GM12865 (cell line): ENCODE data around the gene EEFSEC.

ENCODE experiments used
- DNase-seq: peaks from one replicate; pipeline ENCODE4 v3.0.0; 2010; ENCODE audit warnings: low read depth
- H3K4me3 ChIP-seq: 2 replicates; pipeline ENCODE4 v1.5.1; 2011; ENCODE audit warnings: mild to moderate bottlenecking, low read depth, low read length, control low read depth
- TF ChIP-seq, protein P1 (sequence below): IDR thresholded peaks from 2 replicates; pipeline ENCODE4 v1.5.1; 2011; ENCODE audit warnings: low read length, control low read depth, low read depth, inconsistent platforms; ENCODE audit not compliant: insufficient read depth; ENCODE audit errors: missing control alignments

EEFSEC gene

DNA sequence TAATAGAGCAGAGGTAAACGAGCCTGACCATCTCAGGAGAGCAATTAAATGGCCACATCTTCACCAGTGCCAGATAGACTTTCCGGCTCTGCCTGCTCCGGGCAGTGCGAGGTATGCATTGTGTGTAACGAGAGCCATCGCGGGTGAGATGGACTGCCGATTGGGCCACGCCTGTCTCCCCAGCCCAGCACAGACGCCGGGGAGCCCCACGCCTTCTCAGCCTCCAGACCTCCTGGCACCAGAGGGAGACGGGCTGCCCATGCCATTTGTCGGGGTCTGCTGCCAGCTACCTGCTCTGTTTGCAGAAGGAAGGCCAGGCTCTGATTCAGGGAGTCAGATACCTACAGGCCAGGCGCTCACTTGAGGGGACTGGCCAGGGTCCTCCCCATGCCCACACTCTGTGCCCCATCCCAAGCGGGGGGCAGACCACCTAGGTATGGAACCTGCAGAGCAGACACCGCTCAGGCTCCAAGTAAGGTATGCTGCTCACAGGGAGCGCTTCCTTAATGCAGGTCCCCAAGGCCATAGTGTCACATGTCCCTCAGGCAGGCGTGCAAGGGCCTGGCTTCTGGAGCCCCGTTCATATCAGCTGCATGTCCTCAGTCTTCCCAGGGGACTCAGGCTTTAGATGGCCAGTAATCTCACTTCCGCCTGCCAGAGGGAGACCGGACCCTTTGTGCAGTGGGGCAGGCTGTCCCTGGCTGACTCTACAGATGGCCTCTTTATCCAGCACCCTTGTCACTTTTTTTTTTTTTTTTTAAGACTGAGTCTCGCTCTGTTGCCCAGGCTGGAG, 251.2 kb downstream of the EEFSEC start:
- DNase-seq, result no peak
- TF ChIP-seq, protein P1, sequence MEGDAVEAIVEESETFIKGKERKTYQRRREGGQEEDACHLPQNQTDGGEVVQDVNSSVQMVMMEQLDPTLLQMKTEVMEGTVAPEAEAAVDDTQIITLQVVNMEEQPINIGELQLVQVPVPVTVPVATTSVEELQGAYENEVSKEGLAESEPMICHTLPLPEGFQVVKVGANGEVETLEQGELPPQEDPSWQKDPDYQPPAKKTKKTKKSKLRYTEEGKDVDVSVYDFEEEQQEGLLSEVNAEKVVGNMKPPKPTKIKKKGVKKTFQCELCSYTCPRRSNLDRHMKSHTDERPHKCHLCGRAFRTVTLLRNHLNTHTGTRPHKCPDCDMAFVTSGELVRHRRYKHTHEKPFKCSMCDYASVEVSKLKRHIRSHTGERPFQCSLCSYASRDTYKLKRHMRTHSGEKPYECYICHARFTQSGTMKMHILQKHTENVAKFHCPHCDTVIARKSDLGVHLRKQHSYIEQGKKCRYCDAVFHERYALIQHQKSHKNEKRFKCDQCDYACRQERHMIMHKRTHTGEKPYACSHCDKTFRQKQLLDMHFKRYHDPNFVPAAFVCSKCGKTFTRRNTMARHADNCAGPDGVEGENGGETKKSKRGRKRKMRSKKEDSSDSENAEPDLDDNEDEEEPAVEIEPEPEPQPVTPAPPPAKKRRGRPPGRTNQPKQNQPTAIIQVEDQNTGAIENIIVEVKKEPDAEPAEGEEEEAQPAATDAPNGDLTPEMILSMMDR, result no peak
- no peak overlapping the region for H3K4me3 ChIP-seq

DNA sequence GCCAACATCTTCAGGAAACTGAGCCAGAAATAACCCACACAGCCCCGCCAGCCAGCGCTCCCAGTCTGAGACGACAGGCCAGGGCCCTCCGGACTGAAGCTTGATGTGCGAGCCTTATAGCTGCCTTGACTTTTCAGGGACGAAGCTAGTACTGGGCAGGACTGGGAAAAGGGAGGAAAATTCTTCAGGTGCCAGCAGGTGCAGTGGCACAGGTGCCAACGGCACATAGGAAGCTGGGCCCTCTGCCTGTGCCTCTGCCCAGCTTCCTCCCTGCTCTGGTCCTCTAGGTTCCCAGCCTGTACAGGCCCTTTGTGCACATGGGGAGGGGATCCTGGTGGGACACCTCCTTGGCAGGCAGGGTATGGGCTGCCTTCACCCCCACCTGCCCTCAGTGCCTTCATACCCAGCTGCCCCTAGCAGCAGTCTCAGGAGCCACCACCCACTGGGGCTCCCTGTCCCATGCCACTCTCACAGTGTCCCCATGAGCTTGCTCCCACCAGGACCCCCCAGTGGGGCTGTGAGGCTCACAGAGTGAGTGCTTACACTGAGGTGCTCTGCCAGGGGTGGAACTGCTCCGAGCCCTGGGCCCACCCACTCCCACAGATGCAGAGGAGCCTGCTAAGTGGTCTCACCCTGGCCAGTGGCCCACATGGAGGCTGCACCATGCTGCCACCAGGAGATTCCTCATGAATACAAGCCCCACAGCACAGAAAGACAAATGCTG, 252.4 kb downstream of the EEFSEC start:
- DNase-seq, result no peak
- TF ChIP-seq, protein P1, result no peak
- H3K4me3 ChIP-seq, result no peak overlapping the region

DNA sequence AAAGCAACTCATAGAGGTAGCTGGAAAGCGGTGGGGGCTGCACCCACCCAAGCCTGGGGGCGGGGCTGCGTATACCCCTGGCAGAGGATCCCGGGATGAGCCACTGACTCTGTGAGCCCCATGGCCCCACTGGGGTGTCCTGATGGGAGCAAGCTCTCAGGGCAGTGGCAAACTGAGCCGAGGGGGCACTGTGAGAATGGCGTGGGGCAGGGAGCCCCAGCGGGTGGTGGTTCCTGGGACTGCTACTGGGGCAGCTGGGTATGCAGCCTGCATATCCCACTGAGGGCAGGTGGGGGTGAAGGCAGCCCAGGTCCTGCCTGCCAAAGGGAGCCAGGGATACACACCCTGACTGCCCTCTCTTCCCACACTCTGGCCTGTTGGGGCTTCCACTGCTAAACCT, 254.0 kb downstream of the EEFSEC start:
- TF ChIP-seq, protein P1, result no peak
- no peak overlapping the region for H3K4me3 ChIP-seq

DNA sequence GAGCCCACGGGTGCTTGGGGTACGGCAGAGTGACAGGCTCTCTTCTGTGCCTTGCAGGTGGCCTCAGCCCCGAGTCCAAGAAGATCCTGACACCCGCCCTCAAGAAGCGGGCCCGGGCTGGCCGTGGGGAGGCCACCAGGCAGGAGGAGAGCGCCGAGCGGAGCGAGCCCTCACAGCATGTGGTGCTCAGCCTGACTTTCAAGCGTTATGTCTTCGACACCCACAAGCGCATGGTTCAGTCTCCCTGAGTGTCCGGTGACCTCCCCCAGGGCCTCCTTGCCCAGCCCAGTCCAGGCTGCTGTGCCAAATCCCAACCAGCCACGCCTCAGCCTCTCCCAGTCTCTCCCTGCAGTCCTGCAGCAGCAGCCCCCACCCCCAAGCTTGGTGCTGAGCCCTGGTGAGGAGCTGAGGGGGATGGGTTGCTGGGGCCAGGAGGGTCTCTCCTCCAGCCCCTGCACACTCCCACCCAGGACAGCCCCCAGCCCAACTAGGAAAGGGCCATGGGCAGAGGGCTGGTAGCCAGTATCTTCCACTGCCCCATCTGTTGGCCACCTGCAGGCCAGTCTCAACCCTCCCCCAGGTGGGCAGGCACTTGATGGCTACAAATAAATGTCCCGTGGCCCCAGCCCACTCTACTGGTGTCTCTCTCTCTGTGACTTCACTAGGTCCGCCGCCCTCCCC, 254.9 kb downstream of the EEFSEC start:
- no peak overlapping the region for H3K4me3 ChIP-seq
- DNase-seq, result no peak
- TF ChIP-seq, protein P1, result no peak

More for the DNA sequence above, 254.0 kb downstream of the EEFSEC start:
- DNase-seq, result no peak

DNA sequence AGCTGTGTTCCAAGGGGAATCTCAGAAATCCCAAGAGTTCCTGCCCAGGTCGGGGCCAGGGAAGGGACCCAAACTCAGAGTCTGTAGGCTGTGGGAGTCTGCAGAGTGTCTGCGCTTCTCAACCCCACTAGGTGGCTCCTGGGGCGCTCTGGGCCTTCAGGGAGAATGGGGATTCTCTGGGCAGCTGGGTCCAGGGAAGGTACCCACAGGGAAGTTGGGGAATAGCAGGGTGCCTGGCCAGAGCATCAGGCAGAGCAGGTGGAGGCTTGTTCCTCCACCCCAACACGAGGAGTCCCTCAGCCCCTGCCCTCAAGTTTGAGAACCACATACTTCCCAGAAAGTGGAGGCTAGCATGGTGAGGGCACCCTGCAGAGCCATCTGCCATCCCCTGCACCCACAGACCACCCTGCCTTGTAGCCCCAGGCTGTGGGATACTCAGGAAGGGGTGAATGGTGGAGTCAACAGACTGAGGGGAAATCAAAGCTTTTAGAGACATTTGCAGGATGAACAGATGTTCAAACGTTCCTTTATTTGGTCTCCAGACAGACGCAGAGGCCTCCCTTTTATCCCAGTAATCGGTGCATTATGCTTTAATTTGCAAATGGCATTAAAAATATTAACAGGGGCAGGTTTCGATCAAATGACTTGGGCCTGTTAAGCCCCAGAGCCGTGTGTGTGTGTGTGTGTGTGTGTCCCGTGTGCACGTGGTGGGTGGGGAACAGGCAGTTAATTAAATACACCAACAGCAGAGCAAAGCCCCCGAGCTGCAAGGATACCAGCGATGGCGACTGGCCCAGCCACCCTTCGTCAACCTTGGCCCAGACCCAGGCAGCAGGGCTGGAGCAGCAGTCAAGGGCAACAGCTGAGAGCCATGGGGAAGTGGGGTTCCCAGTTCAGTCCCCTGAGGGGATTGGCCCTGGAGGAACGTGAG, 255.7 kb downstream of the EEFSEC start:
- no peak for DNase-seq
- no peak overlapping the region for H3K4me3 ChIP-seq
- TF ChIP-seq, protein P1, result no peak
